Panc1 (cell line): ENCODE measurements around the gene CYSTM1.

Experiments used
- TF ChIP-seq, protein P1 (sequence below): fragments of 450-650 bp; IDR thresholded peaks from 2 replicates; pipeline ENCODE4 v1.5.1; 2017; ENCODE audit warnings: mild to moderate bottlenecking
- TF ChIP-seq, protein P2 (sequence below), 2 experiments: IDR thresholded peaks; 2 replicates each; pipeline ENCODE4 v1.6.1; 2011 to 2012; ENCODE audit warnings: low read depth in 2 of 2, control low read depth in 1 of 2, low read length in 1 of 2, mild to moderate bottlenecking in 1 of 2, moderate library complexity in 1 of 2; ENCODE audit not compliant: insufficient read depth in 1 of 2

DNA sequence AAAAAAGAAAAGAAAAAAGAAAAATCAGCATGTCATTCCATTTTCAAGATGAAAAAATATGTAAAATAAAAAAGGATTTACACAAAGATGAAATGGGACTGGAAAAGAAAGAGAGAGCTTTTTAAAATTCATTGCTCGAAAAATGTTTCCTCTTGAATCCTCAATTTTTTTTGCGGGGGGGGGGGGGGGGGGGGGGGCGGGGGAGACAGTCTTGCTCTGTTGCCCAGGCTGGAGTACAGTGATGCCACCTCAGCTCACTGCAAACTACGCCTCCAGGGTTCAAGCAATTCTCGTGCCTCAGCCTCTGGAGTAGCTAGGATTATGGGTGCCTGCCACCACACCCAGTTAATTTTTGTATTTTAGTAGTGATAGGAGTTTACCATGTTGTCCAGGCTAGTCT is 111.4 kb downstream of the CYSTM1 start:
- TF ChIP-seq, protein P1, sequence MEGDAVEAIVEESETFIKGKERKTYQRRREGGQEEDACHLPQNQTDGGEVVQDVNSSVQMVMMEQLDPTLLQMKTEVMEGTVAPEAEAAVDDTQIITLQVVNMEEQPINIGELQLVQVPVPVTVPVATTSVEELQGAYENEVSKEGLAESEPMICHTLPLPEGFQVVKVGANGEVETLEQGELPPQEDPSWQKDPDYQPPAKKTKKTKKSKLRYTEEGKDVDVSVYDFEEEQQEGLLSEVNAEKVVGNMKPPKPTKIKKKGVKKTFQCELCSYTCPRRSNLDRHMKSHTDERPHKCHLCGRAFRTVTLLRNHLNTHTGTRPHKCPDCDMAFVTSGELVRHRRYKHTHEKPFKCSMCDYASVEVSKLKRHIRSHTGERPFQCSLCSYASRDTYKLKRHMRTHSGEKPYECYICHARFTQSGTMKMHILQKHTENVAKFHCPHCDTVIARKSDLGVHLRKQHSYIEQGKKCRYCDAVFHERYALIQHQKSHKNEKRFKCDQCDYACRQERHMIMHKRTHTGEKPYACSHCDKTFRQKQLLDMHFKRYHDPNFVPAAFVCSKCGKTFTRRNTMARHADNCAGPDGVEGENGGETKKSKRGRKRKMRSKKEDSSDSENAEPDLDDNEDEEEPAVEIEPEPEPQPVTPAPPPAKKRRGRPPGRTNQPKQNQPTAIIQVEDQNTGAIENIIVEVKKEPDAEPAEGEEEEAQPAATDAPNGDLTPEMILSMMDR, result no peak
- TF ChIP-seq, protein P2, sequence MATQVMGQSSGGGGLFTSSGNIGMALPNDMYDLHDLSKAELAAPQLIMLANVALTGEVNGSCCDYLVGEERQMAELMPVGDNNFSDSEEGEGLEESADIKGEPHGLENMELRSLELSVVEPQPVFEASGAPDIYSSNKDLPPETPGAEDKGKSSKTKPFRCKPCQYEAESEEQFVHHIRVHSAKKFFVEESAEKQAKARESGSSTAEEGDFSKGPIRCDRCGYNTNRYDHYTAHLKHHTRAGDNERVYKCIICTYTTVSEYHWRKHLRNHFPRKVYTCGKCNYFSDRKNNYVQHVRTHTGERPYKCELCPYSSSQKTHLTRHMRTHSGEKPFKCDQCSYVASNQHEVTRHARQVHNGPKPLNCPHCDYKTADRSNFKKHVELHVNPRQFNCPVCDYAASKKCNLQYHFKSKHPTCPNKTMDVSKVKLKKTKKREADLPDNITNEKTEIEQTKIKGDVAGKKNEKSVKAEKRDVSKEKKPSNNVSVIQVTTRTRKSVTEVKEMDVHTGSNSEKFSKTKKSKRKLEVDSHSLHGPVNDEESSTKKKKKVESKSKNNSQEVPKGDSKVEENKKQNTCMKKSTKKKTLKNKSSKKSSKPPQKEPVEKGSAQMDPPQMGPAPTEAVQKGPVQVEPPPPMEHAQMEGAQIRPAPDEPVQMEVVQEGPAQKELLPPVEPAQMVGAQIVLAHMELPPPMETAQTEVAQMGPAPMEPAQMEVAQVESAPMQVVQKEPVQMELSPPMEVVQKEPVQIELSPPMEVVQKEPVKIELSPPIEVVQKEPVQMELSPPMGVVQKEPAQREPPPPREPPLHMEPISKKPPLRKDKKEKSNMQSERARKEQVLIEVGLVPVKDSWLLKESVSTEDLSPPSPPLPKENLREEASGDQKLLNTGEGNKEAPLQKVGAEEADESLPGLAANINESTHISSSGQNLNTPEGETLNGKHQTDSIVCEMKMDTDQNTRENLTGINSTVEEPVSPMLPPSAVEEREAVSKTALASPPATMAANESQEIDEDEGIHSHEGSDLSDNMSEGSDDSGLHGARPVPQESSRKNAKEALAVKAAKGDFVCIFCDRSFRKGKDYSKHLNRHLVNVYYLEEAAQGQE (IDR thresholded peaks at IDR 0.05; ENCODE audit: insufficient read depth in 1 of 2, low read depth in 2 of 2, low read length in 1 of 2), result no peak
